ENCODE results near the gene SCAMP3. TPM values are rescaled to one million over a fixed set of nuclear protein-coding genes. Genes with fewer than 3 reads are reported as not detected.

SCAMP3 gene
- total and polyA plus RNA-seq, 2 experiments from 2014 or later, result 50.5 to 52.5 TPM

DNA sequence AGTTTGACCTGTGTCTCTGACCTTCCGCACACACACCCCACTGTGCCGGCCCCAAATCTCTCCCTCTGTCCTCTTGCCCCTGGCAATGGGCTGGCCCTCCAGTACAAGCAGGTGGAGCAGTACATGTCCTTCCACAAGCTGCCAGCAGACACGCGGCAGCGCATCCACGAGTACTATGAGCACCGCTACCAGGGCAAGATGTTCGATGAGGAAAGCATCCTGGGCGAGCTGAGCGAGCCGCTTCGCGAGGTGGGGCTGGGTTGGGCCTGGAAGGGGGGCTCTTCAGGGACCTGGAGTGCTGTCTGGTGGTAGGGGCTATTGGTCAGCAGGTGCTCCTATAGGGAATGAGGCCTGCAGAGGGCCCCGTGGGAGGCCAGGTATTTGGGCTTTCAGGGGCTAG is 22.9 kb upstream of the SCAMP3 start (continued):
- TF ChIP-seq ETS1 (IDR thresholded peaks at IDR 0.05) (no peak), ZNF114 (CRISPR knock-in tag; IDR thresholded peaks at IDR 0.05) (no peak), ZNF331 (CRISPR knock-in tag; IDR thresholded peaks at IDR 0.05; ENCODE audit: low read depth) (no peak), POLR2AphosphoS5 (IDR thresholded peaks at IDR 0.05; ENCODE audit: low read depth) (no peak), CTCF (conservative IDR thresholded peaks at IDR 0.05; ENCODE audit: low read depth in 2 of 2) (no peak), EZH2 (IDR thresholded peaks at IDR 0.05; ENCODE audit: low read depth, unreplicated experiment) (no peak)

DNA sequence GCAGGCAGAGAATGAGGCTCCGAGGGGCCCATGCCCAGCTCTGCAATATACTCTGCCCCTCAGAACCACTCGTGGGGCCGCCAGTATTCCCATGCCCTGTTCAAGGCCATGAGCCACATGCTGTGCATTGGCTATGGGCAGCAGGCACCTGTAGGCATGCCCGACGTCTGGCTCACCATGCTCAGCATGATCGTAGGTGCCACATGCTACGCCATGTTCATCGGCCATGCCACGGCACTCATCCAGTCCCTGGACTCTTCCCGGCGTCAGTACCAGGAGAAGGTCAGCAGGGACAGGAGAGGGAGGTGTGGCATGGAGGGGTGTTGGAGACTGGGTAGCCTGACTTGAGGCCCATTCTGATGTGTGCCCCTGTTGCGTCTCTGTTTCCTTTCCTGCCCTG is 22.3 kb upstream of the SCAMP3 start:
- peaks cover 2% of the 10 kb centered on the region for H3K4me1 Mint-ChIP-seq
- TF ChIP-seq EZH2phosphoT487 (IDR thresholded peaks at IDR 0.05; ENCODE audit: unreplicated experiment), result no peak
- no peak for TF ChIP-seq CTCF (conservative IDR thresholded peaks at IDR 0.05; ENCODE audit: low read depth in 2 of 2)
- TF ChIP-seq ETS1 (IDR thresholded peaks at IDR 0.05), result no peak
- TF ChIP-seq ZNF114 (CRISPR knock-in tag; IDR thresholded peaks at IDR 0.05), result no peak
- no peak for TF ChIP-seq NANOG (IDR thresholded peaks at IDR 0.05; ENCODE audit: borderline replicate concordance)
- no peak for TF ChIP-seq EZH2 (IDR thresholded peaks at IDR 0.05; ENCODE audit: low read depth, unreplicated experiment)
- no peak for TF ChIP-seq STAT1 (IDR thresholded peaks at IDR 0.05; ENCODE audit: unreplicated experiment)
- TF ChIP-seq, protein P1, sequence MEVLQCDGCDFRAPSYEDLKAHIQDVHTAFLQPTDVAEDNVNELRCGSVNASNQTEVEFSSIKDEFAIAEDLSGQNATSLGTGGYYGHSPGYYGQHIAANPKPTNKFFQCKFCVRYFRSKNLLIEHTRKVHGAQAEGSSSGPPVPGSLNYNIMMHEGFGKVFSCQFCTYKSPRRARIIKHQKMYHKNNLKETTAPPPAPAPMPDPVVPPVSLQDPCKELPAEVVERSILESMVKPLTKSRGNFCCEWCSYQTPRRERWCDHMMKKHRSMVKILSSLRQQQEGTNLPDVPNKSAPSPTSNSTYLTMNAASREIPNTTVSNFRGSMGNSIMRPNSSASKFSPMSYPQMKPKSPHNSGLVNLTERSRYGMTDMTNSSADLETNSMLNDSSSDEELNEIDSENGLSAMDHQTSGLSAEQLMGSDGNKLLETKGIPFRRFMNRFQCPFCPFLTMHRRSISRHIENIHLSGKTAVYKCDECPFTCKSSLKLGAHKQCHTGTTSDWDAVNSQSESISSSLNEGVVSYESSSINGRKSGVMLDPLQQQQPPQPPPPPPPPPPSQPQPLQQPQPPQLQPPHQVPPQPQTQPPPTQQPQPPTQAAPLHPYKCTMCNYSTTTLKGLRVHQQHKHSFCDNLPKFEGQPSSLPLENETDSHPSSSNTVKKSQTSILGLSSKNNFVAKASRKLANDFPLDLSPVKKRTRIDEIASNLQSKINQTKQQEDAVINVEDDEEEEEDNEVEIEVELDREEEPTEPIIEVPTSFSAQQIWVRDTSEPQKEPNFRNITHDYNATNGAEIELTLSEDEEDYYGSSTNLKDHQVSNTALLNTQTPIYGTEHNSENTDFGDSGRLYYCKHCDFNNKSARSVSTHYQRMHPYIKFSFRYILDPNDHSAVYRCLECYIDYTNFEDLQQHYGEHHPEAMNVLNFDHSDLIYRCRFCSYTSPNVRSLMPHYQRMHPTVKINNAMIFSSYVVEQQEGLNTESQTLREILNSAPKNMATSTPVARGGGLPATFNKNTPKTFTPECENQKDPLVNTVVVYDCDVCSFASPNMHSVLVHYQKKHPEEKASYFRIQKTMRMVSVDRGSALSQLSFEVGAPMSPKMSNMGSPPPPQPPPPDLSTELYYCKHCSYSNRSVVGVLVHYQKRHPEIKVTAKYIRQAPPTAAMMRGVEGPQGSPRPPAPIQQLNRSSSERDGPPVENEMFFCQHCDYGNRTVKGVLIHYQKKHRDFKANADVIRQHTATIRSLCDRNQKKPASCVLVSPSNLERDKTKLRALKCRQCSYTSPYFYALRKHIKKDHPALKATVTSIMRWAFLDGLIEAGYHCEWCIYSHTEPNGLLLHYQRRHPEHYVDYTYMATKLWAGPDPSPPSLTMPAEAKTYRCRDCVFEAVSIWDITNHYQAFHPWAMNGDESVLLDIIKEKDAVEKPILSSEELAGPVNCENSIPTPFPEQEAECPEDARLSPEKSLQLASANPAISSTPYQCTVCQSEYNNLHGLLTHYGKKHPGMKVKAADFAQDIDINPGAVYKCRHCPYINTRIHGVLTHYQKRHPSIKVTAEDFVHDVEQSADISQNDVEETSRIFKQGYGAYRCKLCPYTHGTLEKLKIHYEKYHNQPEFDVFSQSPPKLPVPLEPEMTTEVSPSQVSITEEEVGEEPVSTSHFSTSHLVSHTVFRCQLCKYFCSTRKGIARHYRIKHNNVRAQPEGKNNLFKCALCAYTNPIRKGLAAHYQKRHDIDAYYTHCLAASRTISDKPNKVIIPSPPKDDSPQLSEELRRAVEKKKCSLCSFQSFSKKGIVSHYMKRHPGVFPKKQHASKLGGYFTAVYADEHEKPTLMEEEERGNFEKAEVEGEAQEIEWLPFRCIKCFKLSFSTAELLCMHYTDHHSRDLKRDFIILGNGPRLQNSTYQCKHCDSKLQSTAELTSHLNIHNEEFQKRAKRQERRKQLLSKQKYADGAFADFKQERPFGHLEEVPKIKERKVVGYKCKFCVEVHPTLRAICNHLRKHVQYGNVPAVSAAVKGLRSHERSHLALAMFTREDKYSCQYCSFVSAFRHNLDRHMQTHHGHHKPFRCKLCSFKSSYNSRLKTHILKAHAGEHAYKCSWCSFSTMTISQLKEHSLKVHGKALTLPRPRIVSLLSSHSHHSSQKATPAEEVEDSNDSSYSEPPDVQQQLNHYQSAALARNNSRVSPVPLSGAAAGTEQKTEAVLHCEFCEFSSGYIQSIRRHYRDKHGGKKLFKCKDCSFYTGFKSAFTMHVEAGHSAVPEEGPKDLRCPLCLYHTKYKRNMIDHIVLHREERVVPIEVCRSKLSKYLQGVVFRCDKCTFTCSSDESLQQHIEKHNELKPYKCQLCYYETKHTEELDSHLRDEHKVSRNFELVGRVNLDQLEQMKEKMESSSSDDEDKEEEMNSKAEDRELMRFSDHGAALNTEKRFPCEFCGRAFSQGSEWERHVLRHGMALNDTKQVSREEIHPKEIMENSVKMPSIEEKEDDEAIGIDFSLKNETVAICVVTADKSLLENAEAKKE (CRISPR knock-in tag; IDR thresholded peaks at IDR 0.05), result no peak
- TF ChIP-seq JUNB (IDR thresholded peaks at IDR 0.05; ENCODE audit: unreplicated experiment), result no peak
- TF ChIP-seq POLR2AphosphoS5 (IDR thresholded peaks at IDR 0.05; ENCODE audit: low read depth), result no peak
- TF ChIP-seq CREB1 (CRISPR knock-in tag; IDR thresholded peaks at IDR 0.05; ENCODE audit: low read depth), result no peak
- TF ChIP-seq ZNF331 (CRISPR knock-in tag; IDR thresholded peaks at IDR 0.05; ENCODE audit: low read depth), result no peak

More for the DNA sequence above, 22.3 kb upstream of the SCAMP3 start:
- Histone ChIP-seq H3K27me3 (ENCODE audit: insufficient read depth) (no peaks in the 10 kb centered on the region), H3K4me3 (no peak overlapping the region), H2AFZ (no peak overlapping the region), H3K9me2 (ENCODE audit: insufficient read depth) (no peaks in the 10 kb centered on the region), H4K20me1 (replicated peaks; ENCODE audit: insufficient read depth) (no peaks in the 10 kb centered on the region; the same call in 1 of the 2 replicates), H3K36me3 (ENCODE audit: insufficient read depth) (no peaks in the 10 kb centered on the region), H3K79me2 (replicated peaks; ENCODE audit: insufficient read depth) (no peaks in the 10 kb centered on the region), H3K4me2 (no peak overlapping the region), H3K27ac (ENCODE audit: low read depth) (no peak overlapping the region), H3K4me1 (ENCODE audit: insufficient read depth) (peaks cover 2% of the 10 kb centered on the region; the same call in 1 of the 2 replicates), H3F3A (replicated peaks; ENCODE audit: low read depth) (0 out of 2 replicates have a peak, but pooled peaks cover 1% of the 10 kb centered on the region)
- H3K27me3 Mint-ChIP-seq (ENCODE audit: insufficient read depth, low read depth, poor library complexity), result peaks cover 5% of the 10 kb centered on the region
- no peak overlapping the region for H3K4me3 Mint-ChIP-seq
- no peak overlapping the region for H3K27ac Mint-ChIP-seq
- peaks cover 1% of the 10 kb centered on the region; the same call in 1 of the 3 replicates for H3K9me3 Mint-ChIP-seq
- ATAC-seq (no peak), DNase-seq (ENCODE audit: low spot score) (no peak)
- H3K36me3 Mint-ChIP-seq (ENCODE audit: low read depth), result peaks cover 3% of the 10 kb centered on the region; the same call in 2 of the 3 replicates
